Stimulated activated CD4-positive, alpha-beta T cell treated with anti-CD3 and anti-CD28 coated beads, Interleukin-12 subunit alpha, Interleukin-12 subunit beta, amount 100 ng/mL, for 48 hours (primary cell): Measurements from ENCODE around the gene SPSB2.

Experiments
- DNase-seq, 3 donors: peaks; one replicate each; pipeline ENCODE4 v3.0.0-alpha.2; 2020; ENCODE audit warnings: low read depth in 2 of 3, low spot score in 1 of 3

SPSB2 gene

DNA sequence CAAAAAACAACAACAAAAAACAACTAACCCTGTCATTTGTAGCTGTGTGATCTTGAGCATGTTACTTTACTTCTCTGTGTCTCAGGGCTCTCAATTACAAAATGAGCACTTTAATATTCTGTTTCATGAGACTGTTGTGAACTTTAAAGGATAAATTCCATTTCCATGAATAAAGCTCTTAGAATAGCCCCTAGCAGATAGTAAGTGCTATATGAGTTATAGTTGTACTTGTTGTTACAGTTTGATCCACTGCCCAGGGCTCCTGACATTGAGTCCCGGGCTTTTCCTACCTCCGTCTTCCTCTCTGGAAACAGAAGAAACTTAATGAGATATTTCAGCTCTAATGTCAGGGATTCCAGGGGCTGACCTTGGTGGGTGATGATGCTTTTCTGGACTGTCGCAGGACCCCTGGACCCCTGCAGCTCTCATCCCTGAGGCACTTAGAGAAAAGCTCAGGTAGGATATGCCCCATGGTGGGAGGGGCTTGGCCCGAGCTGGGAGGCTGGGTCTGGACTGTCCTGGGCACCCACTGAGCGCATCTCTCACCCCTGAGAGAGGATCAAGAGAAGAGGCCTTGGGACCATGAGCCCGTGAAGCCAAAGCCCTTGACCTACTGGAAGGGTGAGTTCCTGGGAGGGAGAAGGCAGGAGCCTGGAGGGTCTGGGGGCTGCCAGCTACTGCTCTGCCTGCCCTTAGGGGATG, 39.8 kb downstream of the SPSB2 start:
- DNase-seq, result no peak

- no peak for DNase-seq
Observed at GRCh38 chr12:6832125-6832524, 41.0 kb downstream of the SPSB2 start.

- no peak for DNase-seq
Observed at GRCh38 chr12:6831450-6831995, 41.6 kb downstream of the SPSB2 start.

GRCh38 chr12:6830999-6831398, 42.1 kb downstream of the SPSB2 start:
- no peak for DNase-seq

DNA sequence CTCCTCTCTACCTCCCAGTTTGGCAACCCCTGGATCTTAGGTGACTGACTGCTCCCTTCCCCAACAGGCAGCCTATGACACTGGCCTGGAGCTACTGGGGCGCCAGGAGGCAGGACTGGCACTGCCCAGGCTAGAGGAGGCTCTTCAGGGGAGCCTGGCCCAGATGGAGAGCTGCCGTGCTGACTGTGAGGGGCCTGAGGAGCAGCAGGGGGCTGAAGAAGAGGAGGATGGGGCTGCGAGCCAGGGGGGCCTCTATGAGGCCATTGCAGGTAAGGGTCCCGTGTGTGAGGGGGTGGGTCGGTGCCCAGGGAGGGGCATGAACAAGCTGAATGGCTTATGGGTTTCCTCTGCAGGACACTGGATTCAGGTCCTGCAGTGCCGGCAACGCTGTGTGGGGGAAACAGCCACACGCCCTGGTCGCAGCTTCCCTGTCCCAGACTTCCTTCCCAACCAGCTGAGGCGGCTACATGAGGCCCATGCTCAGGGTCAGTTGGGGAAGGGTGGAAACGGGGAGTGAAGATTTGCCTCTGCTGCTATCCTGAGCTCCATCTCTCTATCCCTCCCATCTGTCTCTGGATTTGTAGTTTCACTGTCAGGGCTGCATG, 42.7 kb downstream of the SPSB2 start:
- DNase-seq, result no peak

- DNase-seq, result no peak
Observed at GRCh38 chr12:6829536-6830220, 43.4 kb downstream of the SPSB2 start.

GRCh38 chr12:6828781-6829535, 44.1 kb downstream of the SPSB2 start:
- DNase-seq, result no peak

- DNase-seq, result no peak
Observed at GRCh38 chr12:6827982-6828780, 44.9 kb downstream of the SPSB2 start, which contains the start of gene P3H3. Gene P3H3 (plus strand): TSS chr12:6828407. CDS start chr12:6828441, 34 bp downstream.

DNA sequence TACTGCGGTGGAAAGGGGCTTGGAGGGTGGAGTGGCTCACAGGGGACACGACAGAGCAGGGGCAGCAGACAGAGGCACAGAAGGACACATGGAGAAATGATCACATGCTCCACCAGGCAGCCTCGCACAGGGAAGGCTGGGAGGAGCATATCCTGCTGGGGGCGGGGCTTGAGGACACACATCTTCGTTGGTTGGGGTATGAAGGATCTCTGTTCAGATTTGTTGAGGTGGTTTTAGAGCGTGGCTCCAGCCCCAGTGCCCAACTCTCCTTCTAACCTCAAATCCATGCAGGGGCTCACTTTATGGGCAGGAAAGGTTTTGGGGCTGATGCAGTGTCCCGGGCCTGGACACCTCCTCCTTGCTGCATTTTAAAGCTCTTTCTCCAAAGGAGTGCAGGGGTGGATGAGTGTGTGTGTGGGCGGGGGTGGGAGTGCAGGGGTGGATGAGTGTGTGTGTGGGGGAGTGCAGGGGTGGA, 45.6 kb downstream of the SPSB2 start:
- DNase-seq, result peak in 2 of 3 donors; percentile 51 to 63

DNA sequence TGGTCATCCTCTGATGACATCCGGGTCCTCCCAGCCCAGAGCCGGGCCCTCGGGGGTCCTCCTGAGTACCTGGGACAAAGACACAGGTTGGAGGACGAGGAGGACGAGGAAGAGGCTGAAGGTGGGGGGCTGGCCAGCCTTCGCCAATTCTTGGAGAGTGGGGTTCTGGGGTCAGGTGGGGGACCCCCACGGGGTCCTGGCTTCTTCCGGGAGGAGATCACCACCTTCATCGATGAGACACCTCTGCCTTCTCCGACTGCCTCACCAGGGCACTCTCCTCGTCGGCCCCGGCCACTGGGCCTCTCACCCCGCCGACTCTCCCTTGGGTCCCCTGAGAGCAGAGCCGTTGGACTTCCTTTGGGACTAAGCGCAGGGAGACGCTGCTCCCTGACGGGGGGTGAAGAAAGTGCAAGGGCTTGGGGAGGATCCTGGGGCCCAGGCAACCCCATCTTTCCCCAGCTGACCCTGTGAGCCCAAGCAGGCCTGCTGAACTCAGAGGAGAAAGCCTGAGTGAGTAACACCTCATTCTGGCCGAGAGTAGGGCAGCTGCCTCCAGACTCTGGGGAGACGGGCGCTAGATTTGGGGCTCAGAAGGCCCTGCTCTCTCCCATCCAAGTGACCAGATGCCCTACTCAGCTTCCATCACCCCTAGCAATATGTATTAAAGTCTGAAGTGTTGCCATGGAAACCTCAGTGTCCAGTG, 46.2 kb downstream of the SPSB2 start:
- no peak for DNase-seq

- no peak for DNase-seq
Observed at GRCh38 chr12:6826125-6826733, 46.9 kb downstream of the SPSB2 start.

DNA sequence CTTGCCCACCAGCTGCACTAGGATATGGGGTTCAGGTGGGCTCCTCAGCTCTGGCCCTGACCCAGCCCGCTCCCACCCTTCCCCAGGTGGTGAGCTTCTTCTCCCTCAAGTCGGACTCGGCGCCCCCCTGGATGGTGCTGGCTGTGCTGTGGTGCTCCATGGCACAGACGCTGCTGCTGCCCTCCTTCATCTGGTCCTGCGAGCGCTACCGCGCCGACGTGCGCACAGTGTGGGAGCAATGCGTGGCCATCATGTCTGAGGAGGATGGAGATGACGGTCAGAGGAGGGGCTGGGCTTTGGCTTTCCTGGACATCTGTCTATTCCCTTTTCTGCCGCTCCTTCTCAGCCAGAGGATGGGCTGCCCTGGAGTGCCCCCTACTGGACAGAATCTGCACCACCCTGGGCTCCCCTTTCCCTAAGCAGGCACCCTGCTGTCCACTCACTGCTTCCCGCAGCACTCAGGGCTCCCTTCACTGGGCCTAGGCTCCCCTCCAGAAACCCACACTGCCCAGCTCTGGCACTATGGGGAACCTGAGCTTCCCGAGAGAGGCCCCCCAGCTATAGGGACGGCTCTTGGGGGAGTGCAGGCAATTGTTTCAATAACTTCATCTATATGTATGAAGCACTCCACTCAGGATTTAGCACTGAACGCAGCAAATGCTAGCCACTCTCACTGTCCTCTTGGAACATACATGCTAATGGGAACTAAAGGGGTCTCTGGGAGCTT, 47.5 kb downstream of the SPSB2 start:
- DNase-seq, result peak; percentile 74 to 92 (median 79)

DNA sequence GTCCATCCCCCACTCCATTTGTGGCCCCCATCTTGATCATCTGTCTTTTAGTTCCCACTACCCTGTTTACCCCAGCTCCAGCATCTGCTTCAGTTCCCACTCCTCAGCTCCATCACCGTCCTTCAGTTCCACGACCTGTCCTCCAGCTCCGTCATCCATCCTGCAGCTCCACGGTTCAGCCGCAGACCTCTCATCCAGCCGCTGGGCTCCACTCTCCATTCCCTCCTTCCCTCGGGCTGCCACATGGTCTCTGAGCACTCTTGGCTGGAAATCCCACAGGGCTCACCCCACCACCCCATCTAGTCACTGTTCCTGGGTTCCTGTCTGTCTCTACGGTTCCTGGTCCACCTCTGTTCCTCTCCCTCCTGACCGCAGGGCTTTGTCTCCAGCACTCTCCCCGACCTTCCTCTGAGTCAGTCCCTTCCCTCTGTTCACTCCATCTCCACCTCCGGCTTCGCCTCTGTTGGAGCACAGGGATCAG, 48.2 kb downstream of the SPSB2 start:
- DNase-seq, result no peak

GRCh38 chr12:6824085-6824775, 48.9 kb downstream of the SPSB2 start:
- no peak for DNase-seq

- no peak for DNase-seq
Observed at GRCh38 chr12:6823182-6824084, 49.7 kb downstream of the SPSB2 start.

DNA sequence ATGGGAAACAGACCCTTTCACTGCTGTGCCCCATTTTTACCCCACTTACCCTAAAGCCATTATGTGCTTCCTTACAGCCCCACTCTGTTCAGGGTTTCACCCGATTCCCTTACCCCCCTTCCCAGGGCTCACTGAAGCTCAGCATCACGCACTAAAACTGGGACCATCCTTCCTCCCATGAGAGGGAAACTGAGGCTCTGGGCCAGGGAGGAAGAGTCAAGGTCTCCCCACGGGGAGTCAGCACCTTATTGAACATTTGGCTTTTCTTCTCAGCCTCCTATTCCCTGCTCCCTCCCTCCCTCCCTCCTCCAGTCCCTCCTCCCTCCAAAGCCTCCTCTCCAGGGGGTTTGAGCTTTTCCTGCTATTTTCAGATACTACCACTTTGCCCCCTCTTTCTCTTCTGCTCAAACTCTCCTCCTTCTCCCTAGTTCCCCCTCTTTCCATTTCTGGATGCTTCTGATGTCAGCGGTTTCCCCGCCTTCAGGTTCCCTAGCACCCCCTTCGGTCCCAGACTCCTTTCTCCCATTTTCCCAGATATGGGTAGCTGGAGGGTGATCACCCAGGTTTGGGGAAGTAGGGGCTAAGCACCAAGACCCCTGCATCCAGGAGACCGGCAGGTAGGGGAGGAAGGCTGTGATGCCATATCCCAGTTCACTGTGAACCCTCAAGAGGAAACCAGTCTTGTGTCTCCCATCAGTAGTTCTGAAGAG, 50.5 kb downstream of the SPSB2 start:
- no peak for DNase-seq
